HepG2 (cell line): ENCODE data around the gene MARCHF5. TPM values are rescaled to one million over a fixed set of nuclear protein-coding genes. Genes with fewer than 3 reads are reported as not detected.

ENCODE experiments used
- MED13 ChIP-seq: sonication (generic); formaldehyde crosslinking; IDR thresholded peaks from 2 replicates; pipeline ENCODE4 v1.5.0; 2020; ENCODE audit warnings: missing genetic modification reagents
- MIER2 ChIP-seq: IDR thresholded peaks from 2 replicates; pipeline ENCODE4 v1.6.1; 2016; ENCODE audit warnings: missing biosample characterization, missing genetic modification reagents
- NFE2L1 ChIP-seq: sonication (generic); formaldehyde crosslinking; IDR thresholded peaks from 2 replicates; pipeline ENCODE4 v1.4.0; 2020; ENCODE audit warnings: missing genetic modification reagents, mild to moderate bottlenecking, borderline replicate concordance
- NONO ChIP-seq, 2 experiments: fragments of 450-650 bp in 1 of 2; sonication (generic) in 1 of 2; formaldehyde crosslinking in 1 of 2; IDR thresholded peaks in 1 of 2; conservative IDR thresholded peaks in 1 of 2; 2 replicates each; pipeline versions ENCODE4 v1.6.1 to v1.8.0; 2017 to 2022; ENCODE audit warnings: mild to moderate bottlenecking in 1 of 2, missing genetic modification reagents in 1 of 2, moderate library complexity in 1 of 2
- NR2F2 ChIP-seq: IDR thresholded peaks from 2 replicates; pipeline ENCODE4 v1.6.1; 2012; ENCODE audit warnings: low read depth, inconsistent platforms, borderline replicate concordance
- NR2F6 ChIP-seq, 2 experiments: IDR thresholded peaks; 2 replicates each; pipeline ENCODE4 v1.6.1; 2016; ENCODE audit warnings: antibody characterized with exemption in 1 of 2, mild to moderate bottlenecking in 1 of 2
- POLR2AphosphoS2 ChIP-seq: IDR thresholded peaks from 2 replicates; pipeline ENCODE4 v1.6.1; 2011; ENCODE audit warnings: low read depth, low read length, improper control_type of control experiment
- SIX1 ChIP-seq: sonication (generic); formaldehyde crosslinking; IDR thresholded peaks from 2 replicates; pipeline ENCODE4 v1.4.0; 2020; ENCODE audit warnings: missing genetic modification reagents, borderline replicate concordance
- SRSF1 ChIP-seq: fragments of 200-400 bp; formaldehyde crosslinking; optimal IDR thresholded peaks from 2 replicates; pipeline ENCODE3; 2017; ENCODE audit warnings: mild to moderate bottlenecking, low read depth, low read length, moderate library complexity
- TBP ChIP-seq: sonication (generic); formaldehyde crosslinking; IDR thresholded peaks from 2 replicates; pipeline ENCODE4 v1.5.0; 2020; ENCODE audit warnings: missing genetic modification reagents
- ZNF282 ChIP-seq: fragments of 450-650 bp; IDR thresholded peaks from 2 replicates; pipeline ENCODE4 v1.6.1; 2018; ENCODE audit not compliant: partially characterized antibody
- ZNF354B ChIP-seq: sonication (generic); formaldehyde crosslinking; IDR thresholded peaks from 2 replicates; pipeline ENCODE4 v1.8.0; 2022; ENCODE audit warnings: mild to moderate bottlenecking, missing genetic modification reagents
- ZSCAN12 ChIP-seq: sonication (generic); formaldehyde crosslinking; IDR thresholded peaks from 2 replicates; pipeline ENCODE4 v1.9.0; 2021; ENCODE audit warnings: mild to moderate bottlenecking, missing genetic modification reagents
- ZZZ3 ChIP-seq: sonication (generic); formaldehyde crosslinking; IDR thresholded peaks from 2 replicates; pipeline ENCODE4 v1.4.0; 2020; ENCODE audit warnings: missing genetic modification reagents, mild to moderate bottlenecking, borderline replicate concordance
- polyA plus RNA-seq, 8 experiments: library from polyadenylated mRNA; depleted of rRNA in 3 of 8; stranded (reverse) in 7 of 8; unstranded in 1 of 8; fragments of >200 nt; fragmentation: Illumina TruSeq in 4 of 8; extraction: Trizol in 4 of 8; gene quantifications; 2 replicates each; pipeline versions ENCODE4 v1.2.1 to v1.2.3, GENCODE V29; 2011 to 2016; ENCODE audit warnings: low read depth in 4 of 8, missing spikeins in 1 of 8, mixed read lengths in 1 of 8; ENCODE audit not compliant: insufficient read depth in 1 of 8
- total RNA-seq, 5 experiments: library from RNA; depleted of rRNA; stranded (reverse); fragments of >200 nt; fragmentation: Illumina TruSeq; extraction: Trizol; gene quantifications; 2 replicates each; pipeline ENCODE4 v1.2.3, GENCODE V29; 2016; ENCODE audit warnings: low read depth in 1 of 5
- TF ChIP-seq, protein P1 (sequence below): sonication (generic); formaldehyde crosslinking; conservative IDR thresholded peaks from 2 replicates; pipeline ENCODE4 v1.4.0; 2020; ENCODE audit warnings: missing genetic modification reagents
- TF ChIP-seq, protein P2 (sequence below): sonication (generic); formaldehyde crosslinking; IDR thresholded peaks from 2 replicates; pipeline ENCODE4 v1.4.0; 2020; ENCODE audit warnings: missing genetic modification reagents
- TF ChIP-seq, protein P3 (sequence below): sonication (generic); formaldehyde crosslinking; IDR thresholded peaks from 2 replicates; pipeline ENCODE4 v1.8.1; 2023; ENCODE audit warnings: mild to moderate bottlenecking, missing genetic modification reagents
- TF ChIP-seq, protein P4 (sequence below): sonication (generic); formaldehyde crosslinking; IDR thresholded peaks from 2 replicates; pipeline ENCODE4 v1.4.0; 2020; ENCODE audit warnings: missing genetic modification reagents
- TF ChIP-seq, protein P5 (sequence below): sonication (generic); formaldehyde crosslinking; IDR thresholded peaks from 2 replicates; pipeline ENCODE4 v1.5.1; 2020; ENCODE audit warnings: missing genetic modification reagents, mild to moderate bottlenecking, borderline replicate concordance

Gene MARCHF5
- total and polyA plus RNA-seq, 2 of the 13 experiments (the other 11 are each of a cell fraction or from before 2014, with no cell fraction given), result 19.4 to 21.0 TPM

DNA sequence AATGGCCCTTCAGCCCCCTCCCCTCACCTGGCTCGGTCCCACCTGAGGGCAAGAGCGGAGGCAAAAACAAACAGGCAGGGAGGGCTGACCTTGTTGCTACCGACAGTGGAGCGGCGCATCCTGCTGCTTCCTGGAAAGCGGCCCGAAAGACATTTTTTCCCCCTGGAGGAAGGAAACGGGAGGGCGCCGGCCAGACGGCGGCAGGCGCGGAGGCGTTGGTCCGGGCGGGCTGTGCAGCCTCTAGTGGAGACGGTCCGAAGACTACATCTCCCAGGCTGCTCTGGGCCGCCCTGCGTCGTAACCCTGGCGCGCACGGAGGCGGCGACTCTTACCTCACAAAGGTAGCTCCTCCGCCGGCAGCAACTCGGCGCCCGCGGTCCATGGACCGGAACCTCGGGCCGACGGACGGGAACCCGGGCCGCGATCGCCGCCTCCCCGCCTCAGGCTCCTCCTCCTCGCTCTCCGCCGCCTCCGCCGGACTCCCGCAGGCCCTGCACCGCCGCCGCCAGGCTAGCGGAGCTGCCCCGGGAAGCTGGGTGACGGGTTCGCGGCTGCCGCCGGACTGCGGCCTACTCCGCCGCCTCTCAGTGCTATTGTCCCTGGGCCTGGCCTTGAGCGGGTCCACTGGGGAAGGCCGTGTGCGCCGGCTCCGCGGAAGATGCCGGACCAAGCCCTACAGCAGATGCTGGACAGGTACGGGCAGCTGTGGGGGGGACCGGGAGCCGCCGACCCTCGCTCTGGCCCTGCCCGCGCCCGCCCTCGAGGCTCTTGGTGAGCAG is at the start of gene MARCHF5, which contains the start of gene CPEB3 (continued):
- TF ChIP-seq NONO (IDR thresholded peaks at IDR 0.05) (no peak), NONO (CRISPR knock-in tag; conservative IDR thresholded peaks at IDR 0.05) (0 out of 2 replicates have a peak, but pooled peaks have one; percentile 28), NR2F6 (IDR thresholded peaks at IDR 0.05) (no peak), NR2F6 (CRISPR knock-in tag; IDR thresholded peaks at IDR 0.05) (no peak; the same call in 1 of the 2 replicates), MIER2 (no peak), NFE2L1 (no peak), MED13 (no peak), ZNF354B (CRISPR knock-in tag) (0 out of 2 replicates have a peak, but pooled peaks have one; percentile 75), SIX1 (CRISPR knock-in tag) (0 out of 2 replicates have a peak, but pooled peaks have one; percentile 35), POLR2AphosphoS2 (no peak), SRSF1 (peak; percentile 31), ZZZ3 (CRISPR knock-in tag) (peak; percentile 88), TBP (CRISPR knock-in tag) (no peak; the same call in none of the 2 replicates), ZSCAN12 (CRISPR knock-in tag) (no peak), NR2F2 (no peak; the same call in 1 of the 2 replicates), ZNF282 (no peak)
- TF ChIP-seq, protein P1, sequence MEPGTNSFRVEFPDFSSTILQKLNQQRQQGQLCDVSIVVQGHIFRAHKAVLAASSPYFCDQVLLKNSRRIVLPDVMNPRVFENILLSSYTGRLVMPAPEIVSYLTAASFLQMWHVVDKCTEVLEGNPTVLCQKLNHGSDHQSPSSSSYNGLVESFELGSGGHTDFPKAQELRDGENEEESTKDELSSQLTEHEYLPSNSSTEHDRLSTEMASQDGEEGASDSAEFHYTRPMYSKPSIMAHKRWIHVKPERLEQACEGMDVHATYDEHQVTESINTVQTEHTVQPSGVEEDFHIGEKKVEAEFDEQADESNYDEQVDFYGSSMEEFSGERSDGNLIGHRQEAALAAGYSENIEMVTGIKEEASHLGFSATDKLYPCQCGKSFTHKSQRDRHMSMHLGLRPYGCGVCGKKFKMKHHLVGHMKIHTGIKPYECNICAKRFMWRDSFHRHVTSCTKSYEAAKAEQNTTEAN (CRISPR knock-in tag), result no peak
- TF ChIP-seq, protein P2, sequence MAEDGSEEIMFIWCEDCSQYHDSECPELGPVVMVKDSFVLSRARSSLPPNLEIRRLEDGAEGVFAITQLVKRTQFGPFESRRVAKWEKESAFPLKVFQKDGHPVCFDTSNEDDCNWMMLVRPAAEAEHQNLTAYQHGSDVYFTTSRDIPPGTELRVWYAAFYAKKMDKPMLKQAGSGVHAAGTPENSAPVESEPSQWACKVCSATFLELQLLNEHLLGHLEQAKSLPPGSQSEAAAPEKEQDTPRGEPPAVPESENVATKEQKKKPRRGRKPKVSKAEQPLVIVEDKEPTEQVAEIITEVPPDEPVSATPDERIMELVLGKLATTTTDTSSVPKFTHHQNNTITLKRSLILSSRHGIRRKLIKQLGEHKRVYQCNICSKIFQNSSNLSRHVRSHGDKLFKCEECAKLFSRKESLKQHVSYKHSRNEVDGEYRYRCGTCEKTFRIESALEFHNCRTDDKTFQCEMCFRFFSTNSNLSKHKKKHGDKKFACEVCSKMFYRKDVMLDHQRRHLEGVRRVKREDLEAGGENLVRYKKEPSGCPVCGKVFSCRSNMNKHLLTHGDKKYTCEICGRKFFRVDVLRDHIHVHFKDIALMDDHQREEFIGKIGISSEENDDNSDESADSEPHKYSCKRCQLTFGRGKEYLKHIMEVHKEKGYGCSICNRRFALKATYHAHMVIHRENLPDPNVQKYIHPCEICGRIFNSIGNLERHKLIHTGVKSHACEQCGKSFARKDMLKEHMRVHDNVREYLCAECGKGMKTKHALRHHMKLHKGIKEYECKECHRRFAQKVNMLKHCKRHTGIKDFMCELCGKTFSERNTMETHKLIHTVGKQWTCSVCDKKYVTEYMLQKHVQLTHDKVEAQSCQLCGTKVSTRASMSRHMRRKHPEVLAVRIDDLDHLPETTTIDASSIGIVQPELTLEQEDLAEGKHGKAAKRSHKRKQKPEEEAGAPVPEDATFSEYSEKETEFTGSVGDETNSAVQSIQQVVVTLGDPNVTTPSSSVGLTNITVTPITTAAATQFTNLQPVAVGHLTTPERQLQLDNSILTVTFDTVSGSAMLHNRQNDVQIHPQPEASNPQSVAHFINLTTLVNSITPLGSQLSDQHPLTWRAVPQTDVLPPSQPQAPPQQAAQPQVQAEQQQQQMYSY (CRISPR knock-in tag), result peak; percentile 98
- TF ChIP-seq, protein P3, sequence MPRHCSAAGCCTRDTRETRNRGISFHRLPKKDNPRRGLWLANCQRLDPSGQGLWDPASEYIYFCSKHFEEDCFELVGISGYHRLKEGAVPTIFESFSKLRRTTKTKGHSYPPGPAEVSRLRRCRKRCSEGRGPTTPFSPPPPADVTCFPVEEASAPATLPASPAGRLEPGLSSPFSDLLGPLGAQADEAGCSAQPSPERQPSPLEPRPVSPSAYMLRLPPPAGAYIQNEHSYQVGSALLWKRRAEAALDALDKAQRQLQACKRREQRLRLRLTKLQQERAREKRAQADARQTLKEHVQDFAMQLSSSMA (CRISPR knock-in tag), result peak; percentile 81
- TF ChIP-seq, protein P4, sequence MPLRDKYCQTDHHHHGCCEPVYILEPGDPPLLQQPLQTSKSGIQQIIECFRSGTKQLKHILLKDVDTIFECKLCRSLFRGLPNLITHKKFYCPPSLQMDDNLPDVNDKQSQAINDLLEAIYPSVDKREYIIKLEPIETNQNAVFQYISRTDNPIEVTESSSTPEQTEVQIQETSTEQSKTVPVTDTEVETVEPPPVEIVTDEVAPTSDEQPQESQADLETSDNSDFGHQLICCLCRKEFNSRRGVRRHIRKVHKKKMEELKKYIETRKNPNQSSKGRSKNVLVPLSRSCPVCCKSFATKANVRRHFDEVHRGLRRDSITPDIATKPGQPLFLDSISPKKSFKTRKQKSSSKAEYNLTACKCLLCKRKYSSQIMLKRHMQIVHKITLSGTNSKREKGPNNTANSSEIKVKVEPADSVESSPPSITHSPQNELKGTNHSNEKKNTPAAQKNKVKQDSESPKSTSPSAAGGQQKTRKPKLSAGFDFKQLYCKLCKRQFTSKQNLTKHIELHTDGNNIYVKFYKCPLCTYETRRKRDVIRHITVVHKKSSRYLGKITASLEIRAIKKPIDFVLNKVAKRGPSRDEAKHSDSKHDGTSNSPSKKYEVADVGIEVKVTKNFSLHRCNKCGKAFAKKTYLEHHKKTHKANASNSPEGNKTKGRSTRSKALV, result no peak
- TF ChIP-seq, protein P5, sequence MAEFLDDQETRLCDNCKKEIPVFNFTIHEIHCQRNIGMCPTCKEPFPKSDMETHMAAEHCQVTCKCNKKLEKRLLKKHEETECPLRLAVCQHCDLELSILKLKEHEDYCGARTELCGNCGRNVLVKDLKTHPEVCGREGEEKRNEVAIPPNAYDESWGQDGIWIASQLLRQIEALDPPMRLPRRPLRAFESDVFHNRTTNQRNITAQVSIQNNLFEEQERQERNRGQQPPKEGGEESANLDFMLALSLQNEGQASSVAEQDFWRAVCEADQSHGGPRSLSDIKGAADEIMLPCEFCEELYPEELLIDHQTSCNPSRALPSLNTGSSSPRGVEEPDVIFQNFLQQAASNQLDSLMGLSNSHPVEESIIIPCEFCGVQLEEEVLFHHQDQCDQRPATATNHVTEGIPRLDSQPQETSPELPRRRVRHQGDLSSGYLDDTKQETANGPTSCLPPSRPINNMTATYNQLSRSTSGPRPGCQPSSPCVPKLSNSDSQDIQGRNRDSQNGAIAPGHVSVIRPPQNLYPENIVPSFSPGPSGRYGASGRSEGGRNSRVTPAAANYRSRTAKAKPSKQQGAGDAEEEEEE (CRISPR knock-in tag), result peak; percentile 45; the same call in 1 of the 2 replicates
